Activated T-helper 9 cell treated with anti-CD3 and anti-CD28 coated beads, Interleukin-2, amount 50 U/mL, for 16 hours (primary cell): Measurements from ENCODE around the gene MINDY3.
A peak's percentile ranks its signal among the peaks of the same experiment; 100 is the strongest.
"Not testable (repeated sequence)": the region's sequence is repeated elsewhere in the genome, so short reads cannot be mapped to it uniquely, and the experiment has no call there.

Experiments
- DNase-seq: peaks from one replicate; pipeline ENCODE4 v3.0.0-alpha.2; 2020; ENCODE audit warnings: low read depth

The MINDY3 gene

GRCh38 chr10:15859906-15860691, at the start of gene MINDY3:
TSS of gene MINDY3 (minus strand) at chr10:15860507. CDS start at chr10:15860299, 208 bp downstream.
- DNase-seq: peak; percentile 71

DNA sequence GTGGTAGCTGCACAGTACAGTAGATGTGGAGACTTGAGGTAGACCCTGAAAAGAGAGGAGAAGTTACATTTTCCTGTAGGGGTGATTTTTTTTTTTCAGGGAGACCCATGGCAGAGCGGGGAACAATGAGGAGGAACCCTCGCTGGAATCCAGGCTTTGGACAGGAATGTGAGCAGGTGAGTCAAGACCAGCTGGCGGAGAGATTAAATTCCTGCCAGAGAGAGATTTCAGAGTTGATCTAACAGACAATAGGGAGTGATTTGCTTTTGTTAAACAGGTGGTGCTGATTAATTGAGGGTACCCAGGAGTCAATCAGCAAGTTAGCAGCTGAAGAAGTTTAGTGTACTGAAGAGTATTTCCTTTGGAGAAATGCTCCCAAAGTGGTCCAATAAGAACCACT, 41.6 kb upstream of the MINDY3 start:
- DNase-seq: no peak

- DNase-seq: no peak
These were observed 37.7 kb upstream of the MINDY3 start for GRCh38 chr10:15898046-15898445.

DNA sequence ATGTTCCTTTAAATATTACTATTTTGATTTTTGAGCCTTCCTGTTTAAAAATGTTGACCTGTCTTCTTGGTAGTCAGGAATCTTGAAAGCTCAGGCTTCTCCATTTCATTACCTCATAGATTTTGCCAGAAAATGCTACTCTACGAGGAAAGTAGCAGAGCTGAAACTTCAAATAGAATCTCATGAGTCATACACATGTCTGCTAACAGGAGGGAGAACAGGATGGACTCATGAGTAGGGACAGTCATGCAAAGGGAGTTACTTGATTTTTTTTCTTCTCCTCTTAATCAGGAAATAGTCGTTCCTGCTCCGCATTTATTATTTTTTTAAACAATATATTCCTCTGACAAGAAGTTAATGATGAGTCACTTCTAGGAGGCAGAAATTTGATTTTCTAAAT, 37.0 kb upstream of the MINDY3 start:
- DNase-seq: no peak

DNA sequence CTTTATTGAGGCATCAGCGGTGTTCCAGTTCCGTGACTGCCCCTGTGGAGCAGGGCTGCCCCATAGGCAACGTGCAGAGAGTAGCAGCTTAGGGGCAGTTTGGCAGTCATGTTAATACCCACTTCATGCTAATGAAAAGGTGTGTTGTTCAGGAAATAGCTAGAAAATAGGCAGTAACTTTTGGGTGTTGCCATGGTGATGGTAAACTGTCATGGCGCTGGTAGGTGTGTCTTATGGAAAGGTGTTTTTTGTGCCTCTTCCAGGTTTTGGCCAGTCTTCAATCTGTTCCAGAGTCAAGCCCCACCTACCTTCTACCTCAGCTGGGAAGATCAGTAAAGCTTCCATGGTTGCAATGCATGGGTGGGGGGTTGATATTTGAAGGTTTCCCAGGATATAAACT, 36.3 kb upstream of the MINDY3 start:
- no peak for DNase-seq

DNA sequence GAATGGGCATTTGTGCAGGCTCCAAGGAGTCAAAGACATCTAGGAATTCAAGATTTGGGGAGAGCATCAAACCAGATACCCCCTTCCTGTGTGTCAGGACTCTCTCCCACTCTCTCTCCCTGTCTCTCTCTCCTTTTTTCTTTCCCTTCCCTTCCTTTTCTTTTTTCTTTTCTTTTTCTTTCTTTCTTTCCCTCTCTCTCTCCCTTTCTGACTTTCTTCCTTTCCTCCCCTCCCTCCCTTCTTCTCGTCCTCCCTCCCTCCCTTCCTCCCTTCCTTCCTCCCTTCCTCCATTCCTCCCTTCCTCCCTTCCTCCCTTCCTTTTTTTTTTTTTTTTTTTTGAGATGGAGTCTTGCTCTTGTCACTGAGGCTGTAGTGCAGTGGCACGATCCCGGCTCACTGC, 24.1 kb upstream of the MINDY3 start:
- no peak for DNase-seq

- no peak for DNase-seq
These were observed 21.2 kb upstream of the MINDY3 start for GRCh38 chr10:15881542-15881941.

- DNase-seq: no peak
These were observed 19.4 kb upstream of the MINDY3 start for GRCh38 chr10:15879663-15880062.

- DNase-seq: no peak
These were observed 18.8 kb upstream of the MINDY3 start for GRCh38 chr10:15879058-15879457.

- DNase-seq: no peak
These were observed 17.7 kb upstream of the MINDY3 start for GRCh38 chr10:15877836-15878576.

- not testable (repeated sequence) for DNase-seq
These were observed 16.0 kb upstream of the MINDY3 start for GRCh38 chr10:15876274-15876673.

GRCh38 chr10:15872645-15873044, 12.3 kb upstream of the MINDY3 start:
- not testable (repeated sequence) for DNase-seq

GRCh38 chr10:15871823-15872222, 11.5 kb upstream of the MINDY3 start:
- DNase-seq: no peak

- no peak for DNase-seq
These were observed 9.6 kb upstream of the MINDY3 start for GRCh38 chr10:15869935-15870334.

- no peak for DNase-seq
These were observed 7.7 kb upstream of the MINDY3 start for GRCh38 chr10:15868006-15868405.

GRCh38 chr10:15865304-15865703, 5.0 kb upstream of the MINDY3 start:
- no peak for DNase-seq

- DNase-seq: no peak
These were observed 4.1 kb upstream of the MINDY3 start for GRCh38 chr10:15864419-15864818.

- DNase-seq: no peak
These were observed 3.4 kb upstream of the MINDY3 start for GRCh38 chr10:15863733-15864132.

- DNase-seq: no peak
These were observed 3.0 kb upstream of the MINDY3 start for GRCh38 chr10:15863323-15863722.

GRCh38 chr10:15860692-15861201, 440 bp upstream of the MINDY3 start:
- no peak for DNase-seq

DNA sequence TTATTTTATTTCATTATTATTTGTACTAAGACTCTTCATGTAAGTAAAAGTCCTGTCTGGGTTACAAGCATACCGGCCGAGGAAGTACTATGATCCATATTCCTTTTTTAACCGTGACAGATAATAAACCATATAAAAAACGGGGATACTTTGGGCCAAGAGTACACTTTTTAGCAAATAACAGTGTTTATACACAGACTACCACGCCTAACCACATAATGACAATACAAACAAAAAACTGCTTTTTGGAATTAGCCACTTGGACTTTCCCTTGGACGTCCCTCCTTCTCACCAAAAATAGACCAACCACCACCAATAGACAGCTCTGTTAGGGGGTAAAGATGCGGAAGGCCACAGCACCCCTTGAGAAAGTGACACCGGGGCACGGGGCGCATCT, 800 bp downstream of the MINDY3 start:
- no peak for DNase-seq

DNA sequence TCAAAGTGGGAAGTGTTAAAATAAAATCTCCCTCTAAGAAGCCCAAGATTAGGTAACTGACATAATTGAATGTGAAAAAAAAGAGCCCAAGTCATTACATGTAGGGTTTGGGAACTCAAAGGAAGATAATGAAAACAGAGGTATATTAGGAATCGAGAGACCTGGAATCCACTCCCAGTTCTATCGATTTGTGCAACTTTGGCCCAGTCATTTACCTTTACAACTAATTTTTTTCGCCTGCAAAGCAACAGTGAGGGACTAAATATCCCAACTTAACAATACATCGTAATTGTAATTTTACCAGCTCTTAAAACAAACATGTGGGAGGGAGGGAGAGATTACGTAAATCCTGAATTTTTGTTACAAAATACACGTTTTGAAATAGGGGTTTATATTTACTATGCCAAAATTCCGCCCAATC, 1.4 kb downstream of the MINDY3 start:
- no peak for DNase-seq

- no peak for DNase-seq
These were observed 3.2 kb downstream of the MINDY3 start for GRCh38 chr10:15857107-15857575.
